ENCODE results near the gene TEX38. TPM values are rescaled to one million over a fixed set of nuclear protein-coding genes. Genes with fewer than 3 reads are reported as not detected.

TEX38 gene
- not detected in 2 replicates for total RNA-seq

DNA sequence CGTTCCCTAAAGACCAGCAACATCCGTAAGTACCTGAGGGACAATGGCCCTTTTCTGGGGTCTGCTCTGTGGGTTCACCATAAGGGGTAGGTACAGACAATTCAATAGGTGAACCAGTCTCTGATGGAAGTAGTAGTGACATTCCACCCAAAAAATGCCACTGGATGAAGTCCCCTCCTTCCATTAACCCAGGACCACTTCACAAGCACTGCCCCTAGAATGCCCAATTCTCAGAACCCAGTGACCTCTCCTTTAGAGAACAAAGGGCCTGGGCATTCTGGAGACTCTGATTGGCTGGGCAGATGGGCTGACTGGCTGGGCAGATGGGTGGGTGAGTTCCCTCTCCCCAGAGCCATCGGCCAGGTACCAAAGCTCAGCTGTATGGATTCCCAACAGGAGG lies at the start of gene TEX38:
TEX38 (plus strand) TSS at position 301 of the 400 bp plus-strand sequence; CDS start at position 382, 81 bp downstream.

DNA sequence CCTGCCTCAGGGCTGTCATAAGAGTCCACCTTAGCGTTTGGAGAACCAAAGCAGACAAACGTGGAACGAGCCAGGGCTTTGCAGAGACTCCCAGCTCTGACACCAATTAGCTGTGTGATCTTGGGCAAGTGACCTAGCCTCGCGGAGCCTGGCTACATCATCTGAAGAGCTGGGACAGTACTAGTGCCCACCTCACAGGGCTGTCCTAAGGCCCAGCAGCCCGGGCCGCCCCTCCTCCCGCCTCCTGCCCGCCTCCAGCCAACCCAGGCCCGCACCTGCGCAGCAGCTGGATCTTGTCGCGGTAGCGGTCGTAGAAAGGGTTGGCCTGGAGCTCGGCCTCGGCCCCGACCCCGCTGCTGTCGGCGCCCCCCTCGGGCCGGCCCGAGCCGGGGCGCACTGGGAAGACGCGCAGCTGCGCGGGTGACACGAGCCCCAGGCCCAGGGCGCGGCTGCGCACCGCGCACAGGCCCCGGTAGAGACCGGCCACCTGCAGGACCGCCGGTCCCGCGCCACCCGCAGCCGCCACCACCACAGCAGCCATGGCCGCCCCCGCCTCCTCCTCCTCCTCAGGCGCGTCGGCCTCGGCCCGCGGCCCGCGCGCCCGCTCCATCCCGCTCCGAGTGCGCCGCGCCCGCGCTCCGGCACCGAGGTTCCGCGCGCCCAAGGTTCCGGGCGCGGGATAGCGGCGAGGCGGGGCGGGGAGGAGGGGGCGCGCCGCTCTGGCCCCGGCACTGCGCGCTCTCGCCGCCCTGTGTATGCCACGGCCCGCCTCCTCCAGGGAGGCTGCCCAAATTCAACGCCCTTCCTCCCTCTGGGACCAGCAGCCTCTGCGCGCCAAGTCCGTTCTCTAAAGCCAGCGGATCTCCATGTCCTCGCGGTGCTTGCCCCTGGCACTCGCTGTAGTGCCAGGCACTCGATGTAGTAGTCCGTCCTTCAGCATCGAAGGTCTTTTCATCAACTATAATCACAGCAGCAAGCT lies 3.6 kb upstream of the TEX38 start, which contains the start of gene ATPAF1:
ATPAF1 (minus strand) TSS at position 583 of the 979 bp plus-strand sequence; CDS start at position 541, 42 bp downstream.

DNA sequence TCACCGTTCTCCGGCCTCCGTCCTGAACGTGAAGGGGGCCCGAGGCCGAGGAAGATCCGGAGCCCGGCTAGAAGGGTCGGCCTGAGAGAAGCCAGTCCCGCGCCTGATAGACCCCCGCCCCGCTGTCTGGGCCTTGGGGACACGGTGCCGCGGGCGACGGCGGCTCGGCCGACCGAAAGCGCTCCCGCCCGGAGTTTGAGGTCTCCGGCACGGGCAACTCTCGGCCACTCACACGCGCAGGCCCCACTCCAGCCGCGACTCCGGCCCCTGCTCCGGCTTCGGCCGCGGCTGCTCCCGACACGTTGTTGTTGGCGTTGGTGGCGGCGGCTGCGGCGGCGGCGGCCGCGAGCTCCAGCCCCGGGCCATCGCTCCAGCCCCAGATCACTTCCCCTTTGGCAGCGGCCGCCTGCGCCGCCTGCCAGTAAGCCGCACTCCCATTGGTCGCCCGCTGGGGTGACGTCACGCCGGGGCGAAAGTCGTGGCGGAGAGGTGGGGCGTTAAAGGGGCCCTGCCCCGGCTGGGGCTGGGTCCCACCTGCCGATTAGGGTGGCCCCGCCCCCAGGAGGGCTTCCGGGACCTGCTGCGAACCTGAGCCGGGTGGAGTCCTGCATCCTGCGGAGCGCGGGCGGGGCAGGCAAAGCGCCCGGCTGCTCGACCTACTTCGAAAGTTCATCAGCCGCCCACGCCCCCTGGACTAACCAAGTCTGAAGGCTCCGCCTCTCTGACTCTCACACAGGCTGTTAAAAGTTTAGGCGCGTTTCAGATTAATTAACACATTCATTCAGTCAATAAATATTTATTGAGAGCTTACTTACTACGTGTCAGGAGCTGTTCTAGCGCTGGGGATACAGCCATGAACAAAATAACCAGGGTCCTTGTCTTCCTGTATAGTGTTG lies 47.3 kb downstream of the TEX38 start, which contains the start of gene EFCAB14:
EFCAB14 (minus strand) TSS at position 388 of the 896 bp plus-strand sequence. CDS start 1,027 bp downstream, outside the sequence.

Other genes with a start within 250 kb of the TEX38 start
- not detected in 2 replicates for gene DMBX1, start 182.0 kb upstream of the TEX38 start, total RNA-seq
- gene KNCN, start 120.2 kb upstream of the TEX38 start, total RNA-seq = not detected in 2 replicates
- 16.9 and 19.0 TPM in 2 replicates for gene MKNK1, start 67.6 kb upstream of the TEX38 start, total RNA-seq
- gene MOB3C, start 55.0 kb upstream of the TEX38 start, total RNA-seq = 7.1 and 12.3 TPM in 2 replicates
- 30.2 and 39.8 TPM in 2 replicates for gene ATPAF1, start 3.5 kb upstream of the TEX38 start, total RNA-seq
- gene EFCAB14, start 47.3 kb downstream of the TEX38 start, total RNA-seq = 34.1 and 46.7 TPM in 2 replicates
- gene CYP4B1, start 127.2 kb downstream of the TEX38 start, total RNA-seq = not detected in 2 replicates

All from epithelial cell of umbilical artery (primary cell).